DOHH2 (cell line): Measurements from ENCODE around the gene ANG.
"Not testable (repeated sequence)": the region's sequence is repeated elsewhere in the genome, so short reads cannot be mapped to it uniquely, and the experiment has no call there.

ENCODE experiments used
- H3F3A ChIP-seq: fragments of 200-600 bp; sonication (generic), shearing (Covaris generic); 2 replicates; pipeline ENCODE4 v1.6.0; 2016; ENCODE audit warnings: antibody characterized with exemption, mild to moderate bottlenecking; ENCODE audit not compliant: control insufficient read depth, insufficient read depth
- H3K27ac ChIP-seq: fragments of 200-600 bp; sonication (generic); 2 replicates; pipeline ENCODE4 v1.5.1; 2014; ENCODE audit warnings: low read depth, mild to moderate bottlenecking, low read length, moderate library complexity
- H3K27me3 ChIP-seq: fragments of 200-600 bp; sonication (generic); 2 replicates; pipeline ENCODE4 v1.6.1; 2014; ENCODE audit warnings: mild to moderate bottlenecking, low read length, mixed read lengths; ENCODE audit not compliant: control insufficient read depth
- H3K36me3 ChIP-seq: fragments of 200-600 bp; sonication (generic); 2 replicates; pipeline ENCODE4 v1.6.1; 2014; ENCODE audit warnings: mild to moderate bottlenecking, low read length, moderate library complexity, mixed read lengths; ENCODE audit not compliant: control insufficient read depth
- H3K4me1 ChIP-seq: fragments of 200-600 bp; sonication (generic); 2 replicates; pipeline ENCODE4 v1.6.1; 2014; ENCODE audit warnings: mild to moderate bottlenecking, low read length, mixed read lengths; ENCODE audit not compliant: control insufficient read depth
- H3K4me2 ChIP-seq: fragments of 200-600 bp; sonication (generic); 2 replicates; pipeline ENCODE4 v1.6.0; 2014; ENCODE audit warnings: mild to moderate bottlenecking, low read length, moderate library complexity
- H3K4me3 ChIP-seq: fragments of 200-600 bp; sonication (generic); 2 replicates; pipeline ENCODE4 v1.5.1; 2014; ENCODE audit warnings: mild to moderate bottlenecking, low read length, mixed read lengths
- H3K79me2 ChIP-seq: fragments of 200-600 bp; sonication (generic); 2 replicates; pipeline ENCODE4 v1.6.1; 2014; ENCODE audit warnings: mild to moderate bottlenecking, low read length, mixed read lengths; ENCODE audit not compliant: control insufficient read depth
- H3K9me2 ChIP-seq: fragments of 200-600 bp; sonication (generic); replicated peaks from 2 replicates; pipeline ENCODE4 v1.6.1; 2014; ENCODE audit warnings: mild to moderate bottlenecking, low read length, mixed read lengths; ENCODE audit not compliant: control insufficient read depth
- H3K9me3 ChIP-seq: fragments of 200-600 bp; sonication (generic); 2 replicates; pipeline ENCODE4 v1.6.1; 2014; ENCODE audit warnings: antibody characterized with exemption, low read length, mixed read lengths; ENCODE audit not compliant: control insufficient read depth, insufficient read depth
- H4K20me1 ChIP-seq: fragments of 200-600 bp; sonication (generic); 2 replicates; pipeline ENCODE4 v1.6.0; 2014; ENCODE audit warnings: low read depth, mild to moderate bottlenecking, antibody characterized with exemption, low read length, moderate library complexity; ENCODE audit not compliant: control insufficient read depth, insufficient read depth
- CTCF ChIP-seq: fragments of 200-600 bp; sonication (generic); IDR thresholded peaks from one replicate; pipeline ENCODE4 v1.5.1; 2014; ENCODE audit warnings: antibody characterized with exemption, mild to moderate bottlenecking, low read depth, low read length; ENCODE audit not compliant: poor library complexity, severe bottlenecking
- EZH2phosphoT487 ChIP-seq: fragments of 200-600 bp; sonication (generic); IDR thresholded peaks from 2 replicates; pipeline ENCODE4 v1.6.1; 2017; ENCODE audit warnings: borderline replicate concordance, mild to moderate bottlenecking, antibody characterized with exemption, low read length, moderate library complexity, mixed read lengths

The ANG gene

GRCh38 chr14:20688167-20688839 is at the start of gene ANG:
TSS of gene ANG (plus strand) at chr14:20688764. CDS start at chr14:20693565, 4,801 bp downstream.
- Histone ChIP-seq H3K79me2 (no peaks in the 10 kb centered on the region), H3K4me1 (peaks cover 19% of the 10 kb centered on the region), H3K27me3 (peaks cover 4% of the 10 kb centered on the region; the same call in 1 of the 2 replicates), H3K4me2 (no peak within 1 kb of the TSS), H3K27ac (no peak within 1 kb of the TSS), H3K36me3 (no peaks in the 10 kb centered on the region), H3F3A (peaks cover 5% of the 10 kb centered on the region), H3K9me2 (no peaks in the 10 kb centered on the region), H3K4me3 (no peak within 1 kb of the TSS), H4K20me1 (no peaks in the 10 kb centered on the region), H3K9me3 (no peaks in the 10 kb centered on the region)
- TF ChIP-seq CTCF (no peak), EZH2phosphoT487 (no peak)

GRCh38 chr14:20641591-20641990 is 47.0 kb upstream of the ANG start, which contains the start of gene OR6S1:
TSS of gene OR6S1 (minus strand) at chr14:20641691. CDS start at chr14:20641691, 0 bp downstream.
- no peak for TF ChIP-seq CTCF
- no peak for TF ChIP-seq EZH2phosphoT487
- no peaks in the 10 kb centered on the region for H3K36me3 ChIP-seq
- H3K4me2 ChIP-seq, result no peak within 1 kb of the TSS
- no peak within 1 kb of the TSS for H3K4me3 ChIP-seq
- H3K27ac ChIP-seq, result no peak within 1 kb of the TSS
- no peaks in the 10 kb centered on the region for H3K4me1 ChIP-seq
- no peaks in the 10 kb centered on the region for H3K9me3 ChIP-seq
- no peaks in the 10 kb centered on the region for H4K20me1 ChIP-seq
- no peaks in the 10 kb centered on the region for H3K9me2 ChIP-seq
- no peaks in the 10 kb centered on the region for H3F3A ChIP-seq
- H3K79me2 ChIP-seq, result no peaks in the 10 kb centered on the region
- H3K27me3 ChIP-seq, result peaks cover 5% of the 10 kb centered on the region

GRCh38 chr14:20642182-20642581 is 46.4 kb upstream of the ANG start:
- Histone ChIP-seq H3K4me2 (no peak overlapping the region), H4K20me1 (no peaks in the 10 kb centered on the region), H3K4me1 (no peaks in the 10 kb centered on the region), H3K27ac (no peak overlapping the region), H3K27me3 (peaks cover 2% of the 10 kb centered on the region), H3K36me3 (no peaks in the 10 kb centered on the region), H3K9me3 (no peaks in the 10 kb centered on the region), H3F3A (no peaks in the 10 kb centered on the region), H3K4me3 (no peak overlapping the region), H3K79me2 (no peaks in the 10 kb centered on the region), H3K9me2 (no peaks in the 10 kb centered on the region)
- TF ChIP-seq CTCF (no peak), EZH2phosphoT487 (no peak)

GRCh38 chr14:20642755-20643154 is 45.8 kb upstream of the ANG start:
- not testable (repeated sequence) for H3K4me1 ChIP-seq, H3K9me3 ChIP-seq, H3K27me3 ChIP-seq, H3K4me2 ChIP-seq, H4K20me1 ChIP-seq, H3K79me2 ChIP-seq, H3K27ac ChIP-seq, H3K4me3 ChIP-seq, H3K9me2 ChIP-seq, H3F3A ChIP-seq, H3K36me3 ChIP-seq
